ENCODE results near the gene SPART. TPM values are rescaled to one million over a fixed set of nuclear protein-coding genes. Genes with fewer than 3 reads are reported as not detected.

The SPART gene
- 100 to 1,000 TPM in 3 of 4 donors, 10 to 100 TPM in 1; 95.1 to 157 (median 122) TPM for total RNA-seq

GRCh38 chr13:36346222-36347083 is at the start of gene SPART:
TSS of gene SPART (minus strand) at chr13:36346394. CDS start at chr13:36335830, 10,564 bp downstream.
- Histone ChIP-seq H3K27ac (replicated peaks in 1 of 4) (peak within 1 kb of the TSS; percentile 98 to 99 (median 99)), H3K4me1 (peaks cover 5 to 45% (median 38%) of the 10 kb centered on the region in 4 donors), H3K9me3 (no peaks in the 10 kb centered on the region), H3K36me3 (no peaks in the 10 kb centered on the region), H3K27me3 (no peaks in the 10 kb centered on the region), H3K4me3 (peak within 1 kb of the TSS; percentile 79 to 88 (median 86))
- 0% methylated on average over 17 of the region's 86 CpGs for WGBS
- intact Hi-C loops (cut with DNase I): loop anchor here (5.0 to 10.0 kb wide), 2 partner anchors 49 to 388 kb away; partner anchors contain the start of gene CCDC169
- DNase-seq (ENCODE audit: extremely low spot score): peak; percentile 98
- TF ChIP-seq CTCF (IDR thresholded peaks at IDR 0.05) (peak; percentile 98 to 99 (median 98)), EP300 (IDR thresholded peaks at IDR 0.05) (no peak), POLR2AphosphoS5 (IDR thresholded peaks at IDR 0.05) (peak; percentile 82 to 85), POLR2A (IDR thresholded peaks at IDR 0.05; ENCODE audit: low read depth) (peak; percentile 25)

GRCh38 chr13:36395280-36395679 is 49.1 kb upstream of the SPART start:
- H3K27me3 ChIP-seq: no peaks in the 10 kb centered on the region
- H3K27ac ChIP-seq (replicated peaks in 1 of 4): no peak overlapping the region
- H3K36me3 ChIP-seq: no peaks in the 10 kb centered on the region
- TF ChIP-seq CTCF (IDR thresholded peaks at IDR 0.05) (peak; percentile 52 to 58 (median 57)), POLR2AphosphoS5 (IDR thresholded peaks at IDR 0.05) (no peak)
- no peaks in the 10 kb centered on the region for H3K4me1 ChIP-seq
- no peak overlapping the region for H3K4me3 ChIP-seq
- DNase-seq (ENCODE audit: extremely low spot score): no peak
- 12% methylated on average over 2 of the region's 2 CpGs for WGBS
- intact Hi-C loops (cut with DNase I): loop anchor here (2.0 to 5.0 kb wide), 2 partner anchors 46 to 113 kb away; no protein-coding TSS in a partner anchor
- no peaks in the 10 kb centered on the region for H3K9me3 ChIP-seq

GRCh38 chr13:36385489-36385888 is 39.3 kb upstream of the SPART start:
- intact Hi-C loops (cut with DNase I): no loop called here
- no peak for DNase-seq (ENCODE audit: extremely low spot score)

GRCh38 chr13:36382030-36382429 is 35.8 kb upstream of the SPART start:
- Histone ChIP-seq H3K27me3 (peaks cover 0 to 6% (median 0%) of the 10 kb centered on the region in 4 donors), H3K4me1 (no peaks in the 10 kb centered on the region), H3K27ac (replicated peaks in 1 of 4) (no peak overlapping the region), H3K4me3 (no peak overlapping the region), H3K9me3 (no peaks in the 10 kb centered on the region), H3K36me3 (no peaks in the 10 kb centered on the region)
- WGBS: 94% methylated on average over 3 of the region's 3 CpGs
- intact Hi-C loops (cut with DNase I): no loop called here
- no peak for TF ChIP-seq EP300 (IDR thresholded peaks at IDR 0.05)
- TF ChIP-seq POLR2AphosphoS5 (IDR thresholded peaks at IDR 0.05): no peak
- no peak for TF ChIP-seq POLR2A (IDR thresholded peaks at IDR 0.05; ENCODE audit: low read depth)
- TF ChIP-seq CTCF (IDR thresholded peaks at IDR 0.05): no peak
- no peak for DNase-seq (ENCODE audit: extremely low spot score)

More at GRCh38 chr13:36385489-36385888, 39.3 kb upstream of the SPART start:
- Histone ChIP-seq H3K36me3 (no peaks in the 10 kb centered on the region), H3K9me3 (no peaks in the 10 kb centered on the region), H3K27ac (replicated peaks in 1 of 4) (no peak overlapping the region), H3K4me3 (no peak overlapping the region), H3K27me3 (peaks cover 0 to 6% (median 0%) of the 10 kb centered on the region in 4 donors), H3K4me1 (no peaks in the 10 kb centered on the region)
- TF ChIP-seq CTCF (IDR thresholded peaks at IDR 0.05) (no peak), POLR2A (IDR thresholded peaks at IDR 0.05; ENCODE audit: low read depth) (no peak), POLR2AphosphoS5 (IDR thresholded peaks at IDR 0.05) (no peak), EP300 (IDR thresholded peaks at IDR 0.05) (no peak)
- WGBS: 67% methylated on average over 1 of the region's 1 CpG
